ENCODE results near the gene TSKU.

- TF ChIP-seq CTCF (IDR thresholded peaks at IDR 0.05; ENCODE audit: low read length): no peak
- no peak for TF ChIP-seq EZH2phosphoT487 (IDR thresholded peaks at IDR 0.05; ENCODE audit: low read length)
Observed at GRCh38 chr11:76748948-76749347, 34.2 kb upstream of the TSKU start.

Measured in MM.1S (cell line).